ENCODE measurements around the gene SAP130. TPM values are rescaled to one million over a fixed set of nuclear protein-coding genes. Genes with fewer than 3 reads are reported as not detected.

The SAP130 gene
- polyA plus RNA-seq, 1 of the 3 experiments (the other 2 are of a cell fraction) = 19.0 TPM

Small RNA genes within 50 kb of the gene (small RNA-seq; reads per million reads assigned to genes)
- 0 reads per million in 7 experiments for gene AC012306.1
- gene AC108059.3 = 0 to 2.1 (median 0) reads per million in 7 experiments
- 0 reads per million in 7 experiments for gene RF00019

Other genes with a start within 250 kb of the SAP130 start
- gene WDR33, start 216.9 kb downstream of the SAP130 start, polyA plus RNA-seq (2012; rRNA removed) = 12.4 and 16.1 TPM in 2 replicates
- 11.0 and 11.5 TPM in 2 replicates for gene POLR2D, start 169.9 kb downstream of the SAP130 start, polyA plus RNA-seq (2012; rRNA removed)
- 11.0 and 12.6 TPM in 2 replicates for gene AMMECR1L, start 142.1 kb downstream of the SAP130 start, polyA plus RNA-seq (2012; rRNA removed)
- gene UGGT1, start 63.1 kb upstream of the SAP130 start, polyA plus RNA-seq (2012; rRNA removed) = 20.0 and 25.7 TPM in 2 replicates